ENCODE measurements around the gene NPC1L1.

Gene NPC1L1

GRCh38 chr7:44539669-44540506 lies 1.2 kb downstream of the NPC1L1 start:
- TF ChIP-seq CTCF (IDR thresholded peaks at IDR 0.05; ENCODE audit: control insufficient read depth, extremely low read depth, insufficient read depth), result no peak
- no peak overlapping the region for H3K4me3 ChIP-seq (ENCODE audit: low read depth, low read length)
- DNase-seq (ENCODE audit: low read depth), result no peak

GRCh38 chr7:44538798-44539668 lies 2.1 kb downstream of the NPC1L1 start:
- H3K4me3 ChIP-seq (ENCODE audit: low read depth, low read length), result no peak overlapping the region
- no peak for TF ChIP-seq CTCF (IDR thresholded peaks at IDR 0.05; ENCODE audit: control insufficient read depth, extremely low read depth, insufficient read depth)
- no peak for DNase-seq (ENCODE audit: low read depth)

- no peak for DNase-seq (ENCODE audit: low read depth)
- no peak overlapping the region for H3K4me3 ChIP-seq (ENCODE audit: low read depth, low read length)
- TF ChIP-seq CTCF (IDR thresholded peaks at IDR 0.05; ENCODE audit: control insufficient read depth, extremely low read depth, insufficient read depth), result no peak
These were observed 2.9 kb downstream of the NPC1L1 start for GRCh38 chr7:44538093-44538797.

GRCh38 chr7:44537442-44537841 lies 3.7 kb downstream of the NPC1L1 start:
- no peak for DNase-seq (ENCODE audit: low read depth)
- H3K4me3 ChIP-seq (ENCODE audit: low read depth, low read length), result no peak overlapping the region
- no peak for TF ChIP-seq CTCF (IDR thresholded peaks at IDR 0.05; ENCODE audit: control insufficient read depth, extremely low read depth, insufficient read depth)

- DNase-seq (ENCODE audit: low read depth), result no peak
- H3K4me3 ChIP-seq (ENCODE audit: low read depth, low read length), result no peak overlapping the region
- TF ChIP-seq CTCF (IDR thresholded peaks at IDR 0.05; ENCODE audit: control insufficient read depth, extremely low read depth, insufficient read depth), result no peak
These were observed 5.0 kb downstream of the NPC1L1 start for GRCh38 chr7:44536090-44536489.

- H3K4me3 ChIP-seq (ENCODE audit: low read depth, low read length), result no peak overlapping the region
- no peak for TF ChIP-seq CTCF (IDR thresholded peaks at IDR 0.05; ENCODE audit: control insufficient read depth, extremely low read depth, insufficient read depth)
- DNase-seq (ENCODE audit: low read depth), result no peak
These were observed 5.6 kb downstream of the NPC1L1 start for GRCh38 chr7:44535348-44536064.

Data from LNCaP clone FGC (cell line).